Raji (cell line): ENCODE data around the gene NFATC1.

Experiments used
- POLR2A ChIP-seq: IDR thresholded peaks from 2 replicates; pipeline ENCODE4 v1.6.1; 2011; ENCODE audit warnings: low read depth, low read length, control low read depth; ENCODE audit not compliant: insufficient read depth

The NFATC1 gene

DNA sequence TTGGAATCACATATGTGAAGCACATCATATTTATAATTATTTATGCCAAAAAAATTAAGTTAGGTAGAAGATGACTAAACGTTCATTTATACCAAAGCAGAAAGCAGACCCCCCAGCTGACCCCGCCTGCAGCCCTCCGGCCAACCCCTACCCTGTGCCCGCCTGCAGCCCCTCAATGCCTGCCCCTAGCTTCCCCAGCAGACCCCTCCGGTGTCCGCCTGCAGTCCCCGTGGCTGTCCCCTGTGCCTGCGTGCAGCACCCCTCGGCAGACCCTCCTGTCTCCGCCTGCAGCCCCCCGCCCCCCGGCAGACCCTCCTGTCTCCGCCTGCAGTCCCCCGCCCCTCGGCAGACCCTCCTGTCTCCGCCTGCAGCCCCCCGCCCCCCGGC lies 136.2 kb downstream of the NFATC1 start:
- no peak for TF ChIP-seq POLR2A

DNA sequence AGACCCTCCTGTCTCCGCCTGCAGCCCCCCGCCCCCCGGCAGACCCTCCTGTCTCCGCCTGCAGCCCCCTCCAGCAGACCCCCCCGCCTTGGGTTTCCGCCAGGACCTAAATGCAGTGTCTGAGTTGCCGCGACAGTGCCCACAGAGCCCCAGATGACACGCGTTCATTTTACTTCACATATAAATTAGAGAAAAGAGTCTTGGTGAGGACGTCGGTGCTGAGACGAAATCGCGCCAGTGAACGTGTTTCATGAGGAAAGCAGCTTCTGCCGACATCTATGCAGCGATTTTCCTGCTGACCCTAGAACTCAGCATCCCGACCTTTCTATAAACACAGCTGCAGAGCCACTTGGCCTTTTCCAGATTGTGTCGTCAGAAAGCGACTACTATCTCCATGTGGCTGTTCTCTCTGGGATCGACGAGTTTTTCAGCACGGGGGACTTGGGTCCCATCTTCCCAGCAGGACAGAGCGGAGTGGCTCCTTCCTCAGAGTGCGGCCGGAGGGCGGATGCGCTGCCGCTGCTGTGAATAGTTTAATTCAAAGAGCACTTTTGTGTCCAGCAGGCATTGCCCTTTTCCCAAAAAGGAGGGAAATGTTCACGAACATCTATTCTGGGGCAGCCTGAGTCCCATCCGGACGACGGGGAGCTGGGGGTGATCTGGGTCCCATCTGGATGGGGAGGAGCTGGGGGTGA lies 136.7 kb downstream of the NFATC1 start:
- no peak for TF ChIP-seq POLR2A

DNA sequence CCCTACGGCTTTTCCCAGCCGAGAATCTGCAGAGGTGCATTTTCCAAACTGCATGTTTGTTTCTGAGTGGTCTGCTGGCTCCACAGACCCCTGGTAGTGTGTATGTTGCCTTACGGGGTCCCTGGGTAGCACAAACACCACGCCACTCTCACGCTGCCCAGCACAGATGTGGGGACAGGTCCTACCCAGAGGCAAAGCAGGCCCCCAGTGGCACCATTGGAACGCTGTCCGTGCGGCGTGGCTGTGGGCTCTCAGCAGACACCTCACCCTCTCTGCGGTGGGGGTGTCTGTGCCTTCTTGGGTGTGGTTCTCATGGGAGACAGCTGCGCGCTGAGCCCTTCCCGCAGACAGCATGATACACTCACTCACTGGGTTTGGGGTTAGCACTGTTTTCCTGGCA lies 137.4 kb downstream of the NFATC1 start:
- TF ChIP-seq POLR2A: no peak

DNA sequence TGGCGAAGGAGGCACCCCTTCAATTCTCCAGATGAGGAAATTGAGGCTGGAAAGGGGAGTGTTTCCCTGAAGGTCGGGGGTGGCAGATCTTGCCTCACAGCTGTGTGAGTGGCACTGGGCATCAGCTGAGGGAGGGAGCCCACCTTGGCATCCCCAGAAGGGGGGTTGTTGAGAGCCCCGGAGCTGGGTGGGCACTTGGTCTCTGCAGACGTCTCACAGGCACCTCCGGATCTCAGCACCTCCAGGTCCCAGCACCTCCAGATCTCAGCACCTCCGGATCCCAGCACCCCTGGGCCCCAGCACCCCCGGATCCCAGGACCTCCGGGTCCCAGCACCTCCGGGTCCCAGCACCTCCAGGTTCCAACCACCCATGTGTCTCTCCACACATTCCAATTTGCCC lies 137.9 kb downstream of the NFATC1 start:
- no peak for TF ChIP-seq POLR2A

DNA sequence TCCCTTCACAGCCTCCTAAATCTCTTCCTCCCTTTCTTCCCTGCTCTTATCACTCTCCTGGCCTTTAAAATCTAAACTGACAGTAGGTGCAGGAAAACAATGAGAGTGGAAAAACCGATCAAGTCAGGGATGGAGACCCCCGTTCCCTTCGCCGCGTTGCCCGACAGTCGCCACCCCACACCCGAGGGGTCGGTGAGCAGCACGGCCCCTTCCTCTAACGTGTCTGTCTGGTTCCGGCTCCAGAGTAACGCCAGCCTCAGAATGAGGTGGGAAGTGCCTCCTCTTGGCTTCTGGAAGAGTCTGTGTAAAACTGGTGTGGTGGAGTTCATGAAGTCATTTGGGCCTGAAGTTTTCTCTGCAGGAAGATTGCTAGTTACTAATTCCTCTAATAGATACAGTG lies 138.6 kb downstream of the NFATC1 start:
- TF ChIP-seq POLR2A: no peak

DNA sequence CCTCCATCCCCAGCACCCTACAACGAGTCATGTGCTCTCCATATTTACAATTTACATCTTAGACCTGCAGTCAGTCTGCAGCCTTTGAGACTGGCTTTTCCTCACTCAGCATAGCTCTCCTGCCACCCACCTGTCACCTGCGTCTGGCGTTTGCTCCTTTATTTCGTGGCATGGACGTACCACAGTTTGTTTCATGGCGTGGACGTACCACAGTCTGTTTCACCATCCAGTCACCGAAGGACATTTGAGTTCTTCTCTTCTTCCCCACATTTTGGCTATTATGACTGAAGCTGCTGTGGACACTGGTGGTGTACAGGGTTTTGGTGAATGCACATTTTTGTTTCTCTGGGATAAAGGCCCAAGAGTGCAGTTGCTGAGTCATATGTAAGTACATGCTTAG lies 142.0 kb downstream of the NFATC1 start:
- no peak for TF ChIP-seq POLR2A

DNA sequence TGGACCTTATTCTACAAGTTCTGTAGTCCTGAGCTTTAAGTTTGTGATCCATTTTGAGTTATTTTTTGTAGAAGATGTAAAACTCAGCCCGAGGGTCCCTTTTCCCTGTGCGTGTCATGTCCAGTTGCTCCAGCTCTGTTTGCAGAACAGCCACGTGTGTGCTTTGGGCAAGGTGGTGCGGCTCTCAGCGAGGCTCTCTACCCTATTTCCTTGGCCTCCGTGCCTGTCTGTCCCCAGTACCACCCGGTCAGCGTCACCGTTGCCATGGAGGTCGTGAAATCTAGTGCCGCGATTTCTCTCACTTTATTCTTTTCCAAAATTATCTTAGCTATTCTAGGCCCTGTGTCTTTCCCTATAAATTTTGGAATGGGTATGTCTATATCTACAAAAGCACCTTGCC lies 142.9 kb downstream of the NFATC1 start:
- no peak for TF ChIP-seq POLR2A

DNA sequence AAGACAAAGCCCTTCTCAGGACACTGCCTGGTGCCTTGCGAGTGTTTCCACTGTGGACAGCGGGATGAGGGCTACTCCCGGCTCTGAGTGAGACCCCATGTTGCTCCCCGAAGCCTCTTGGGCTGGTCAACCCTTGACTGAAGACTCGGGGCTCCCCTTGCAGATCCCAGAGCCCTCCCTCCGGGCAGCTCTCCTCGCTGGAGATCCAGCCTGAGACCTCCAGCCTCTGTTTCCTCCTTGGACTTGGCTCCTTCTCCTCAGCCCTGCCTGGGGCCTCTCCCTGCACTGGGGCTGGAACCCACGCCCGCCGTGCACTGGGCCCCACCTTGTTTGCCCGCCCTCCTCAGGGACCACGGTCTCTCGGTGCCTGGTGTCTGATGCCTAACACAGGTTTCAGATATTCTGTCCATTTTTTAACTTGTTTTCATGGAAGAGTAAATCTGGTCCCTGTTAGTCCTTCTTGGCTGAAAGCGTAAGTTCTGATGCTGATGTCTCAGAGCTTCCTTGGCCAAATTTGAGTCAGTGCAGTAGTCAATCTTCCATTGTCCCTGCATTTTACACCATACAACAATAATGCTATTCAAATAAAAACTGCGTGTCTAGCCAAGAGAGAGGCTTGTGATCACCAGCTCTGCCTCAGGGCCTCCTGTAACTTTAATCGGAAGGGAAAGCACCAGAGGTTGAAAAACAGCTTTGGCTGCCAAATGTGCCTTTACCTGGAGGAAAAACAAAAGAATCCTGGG lies 144.6 kb downstream of the NFATC1 start:
- TF ChIP-seq POLR2A: no peak

DNA sequence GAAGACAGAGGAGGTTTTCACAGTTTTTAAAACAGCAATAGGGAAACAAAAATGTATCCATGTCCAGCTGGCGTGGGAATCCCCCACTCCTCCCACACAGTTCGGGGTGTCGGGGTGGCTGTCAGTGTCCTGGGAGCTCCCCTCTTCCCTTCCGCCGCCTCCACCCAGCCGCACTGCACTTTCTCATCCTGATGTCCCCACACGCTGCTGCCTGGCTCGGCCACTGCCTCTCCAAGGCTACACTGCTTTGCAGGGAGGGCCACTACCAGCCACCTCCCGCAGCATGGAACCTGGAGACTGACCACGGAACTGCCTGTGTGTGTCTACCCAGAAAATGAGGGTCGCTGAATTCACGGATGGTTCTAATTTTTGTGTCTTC lies 145.2 kb downstream of the NFATC1 start:
- no peak for TF ChIP-seq POLR2A

DNA sequence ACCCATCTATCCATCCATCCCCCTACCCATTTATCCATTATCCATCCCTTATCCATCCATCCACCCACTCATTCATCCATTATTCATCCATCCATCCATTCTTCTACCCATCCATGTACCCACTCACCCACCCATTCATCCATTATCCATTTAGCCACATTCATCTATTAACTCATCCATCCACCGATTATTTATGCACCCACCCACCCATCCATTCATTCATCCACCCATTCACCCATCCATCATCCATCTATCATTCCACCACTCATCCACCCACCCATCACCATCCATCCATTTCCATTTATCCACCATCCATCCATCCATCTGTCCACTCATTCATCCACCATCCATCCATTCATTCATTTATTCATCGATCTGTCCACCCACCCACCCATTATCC lies 146.5 kb downstream of the NFATC1 start:
- TF ChIP-seq POLR2A: no peak

DNA sequence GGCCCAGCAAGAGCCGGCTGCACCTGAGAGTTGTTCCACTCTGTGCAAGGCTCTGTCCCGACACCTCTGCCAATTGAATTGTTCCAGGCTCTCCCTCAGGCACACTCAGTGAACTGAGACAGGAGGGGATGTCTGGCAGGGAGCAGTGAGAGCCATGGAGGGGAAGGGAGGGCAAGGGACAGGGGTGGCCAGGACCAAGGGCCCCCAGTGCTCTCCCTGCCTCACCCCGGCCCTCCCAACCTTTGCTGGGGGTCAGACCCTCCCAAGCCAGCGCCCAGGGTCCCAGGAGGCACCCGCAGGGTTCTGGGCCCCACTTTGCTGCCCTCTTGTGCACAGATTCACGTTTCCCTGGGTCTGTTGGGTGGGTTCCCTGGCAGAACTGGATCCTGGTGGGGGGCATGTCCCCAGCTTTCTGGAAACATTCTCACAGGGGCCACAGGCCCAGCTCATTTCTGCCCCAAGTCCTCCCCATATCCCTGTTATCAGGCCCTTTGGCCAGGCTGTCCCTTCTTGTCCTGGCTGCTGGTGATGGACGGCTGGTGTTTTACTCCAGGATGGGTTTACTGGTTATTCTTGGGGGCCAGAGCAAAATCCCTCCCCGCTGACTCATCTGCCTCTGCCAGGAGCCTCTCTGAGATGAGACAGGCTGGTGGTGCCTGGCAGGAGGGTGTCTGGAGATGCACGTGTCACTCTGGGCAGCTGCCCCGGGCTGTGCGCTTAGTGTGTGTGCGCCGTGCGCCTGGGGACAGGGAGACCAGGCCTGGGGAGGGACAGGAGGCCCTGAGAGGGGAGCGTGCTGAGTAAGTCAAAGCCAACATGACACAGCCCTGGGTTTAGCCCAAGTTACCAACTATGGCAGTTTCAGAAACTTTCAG lies 147.4 kb downstream of the NFATC1 start:
- no peak for TF ChIP-seq POLR2A

DNA sequence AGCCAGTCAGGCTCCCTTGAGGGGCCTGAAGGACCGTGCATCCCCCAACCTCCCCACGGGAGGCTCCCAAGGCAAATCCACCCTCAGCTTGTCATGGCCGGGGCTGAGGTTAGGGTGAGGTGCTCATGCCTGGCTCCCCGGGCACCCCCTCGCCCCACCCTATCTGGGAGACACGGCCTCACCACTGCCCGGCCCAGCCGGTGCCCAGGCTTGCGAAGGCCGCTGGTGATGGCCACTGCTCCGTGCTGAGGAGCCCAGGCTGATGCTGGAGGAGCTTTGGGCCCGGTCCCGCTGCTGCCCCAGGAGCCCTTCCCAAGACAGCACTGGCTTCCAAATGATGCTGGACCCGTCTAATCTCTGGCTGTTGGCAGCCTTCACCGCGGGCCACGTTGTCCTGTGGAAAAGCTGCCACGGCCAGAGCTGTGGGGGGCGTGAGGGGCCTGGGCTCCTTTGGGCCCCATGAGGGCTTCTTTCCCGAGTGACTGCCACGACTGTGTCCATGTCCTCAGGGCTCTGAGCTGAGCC lies 148.2 kb downstream of the NFATC1 start:
- no peak for TF ChIP-seq POLR2A

DNA sequence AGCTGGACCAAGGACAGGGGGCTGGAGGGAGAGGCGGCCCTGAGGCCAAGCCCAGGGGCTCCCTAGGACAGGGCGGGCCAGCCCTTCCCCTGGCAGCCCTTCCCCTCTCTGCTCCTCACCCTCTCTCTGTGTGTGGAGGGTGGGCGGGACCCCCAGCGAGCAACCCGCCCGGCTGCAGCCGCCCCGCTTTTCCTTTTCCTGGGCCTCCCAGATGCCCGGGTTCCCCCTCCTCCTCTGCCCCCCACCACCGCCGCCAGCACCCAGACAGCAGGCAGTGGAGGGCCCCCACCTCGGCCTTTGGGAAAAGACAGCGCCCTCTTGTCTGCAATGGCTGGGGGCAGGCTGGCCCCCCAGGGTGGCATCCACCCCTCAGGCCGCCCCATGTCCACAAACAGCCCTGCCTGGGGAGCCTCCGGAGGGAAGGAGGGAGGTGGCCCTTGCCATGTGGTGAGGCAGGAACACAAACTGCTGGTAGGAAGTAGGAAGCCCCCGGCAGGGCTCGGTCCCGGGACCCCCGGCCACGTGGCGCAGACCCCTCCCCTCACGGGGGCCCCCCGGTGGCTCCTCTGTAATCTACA lies 148.7 kb downstream of the NFATC1 start:
- no peak for TF ChIP-seq POLR2A

DNA sequence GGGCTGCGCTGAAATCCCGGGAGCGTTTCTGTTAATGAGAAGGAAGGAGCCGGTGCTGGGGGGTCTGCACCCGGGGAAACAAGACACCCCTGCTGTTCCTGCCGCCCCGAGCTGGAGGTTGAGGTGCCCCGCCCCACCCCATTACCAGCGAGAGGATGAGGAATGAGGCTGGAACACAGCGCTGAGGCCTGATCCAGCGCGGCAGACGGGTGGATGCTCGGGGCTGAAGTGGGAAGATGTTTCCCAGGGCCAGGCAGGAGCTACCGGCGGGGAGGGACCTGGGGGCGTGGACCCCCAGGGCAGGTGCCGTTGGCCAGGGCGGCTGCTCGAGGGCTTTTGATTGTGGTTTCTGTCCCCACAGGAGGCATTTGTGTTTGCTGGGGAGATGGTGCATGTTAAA lies 149.5 kb downstream of the NFATC1 start:
- no peak for TF ChIP-seq POLR2A

DNA sequence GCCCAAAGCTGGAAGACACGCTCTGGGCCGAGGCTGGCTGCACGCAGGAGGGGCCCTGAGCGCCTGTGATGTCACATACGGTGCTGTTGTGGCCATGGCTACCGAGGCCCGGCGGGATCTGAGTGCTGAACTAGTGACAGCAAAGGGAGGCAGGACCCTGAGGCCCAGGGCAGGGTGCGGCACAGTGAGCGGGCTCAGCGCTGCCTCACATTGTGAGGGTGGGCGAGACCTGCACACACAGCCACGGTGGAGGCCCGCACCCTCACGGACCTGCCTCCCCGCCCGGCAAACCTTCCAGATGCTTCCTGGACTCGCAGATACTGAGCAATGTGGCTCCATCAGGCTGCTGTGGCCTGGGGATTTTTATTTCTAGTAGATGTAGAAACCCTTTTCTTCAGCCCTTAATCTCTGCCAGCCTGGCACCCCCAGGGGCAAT lies 150.0 kb downstream of the NFATC1 start:
- no peak for TF ChIP-seq POLR2A
